K562 treated with DMSO at 1 percent for 12 hours (cell line): ENCODE results near the gene TMC1. TPM values are rescaled to one million over a fixed set of nuclear protein-coding genes. Genes with fewer than 3 reads are reported as not detected.

Source experiments
- total RNA-seq: library from RNA; unstranded; fragments of 300-600 nt; gene quantifications from 2 replicates; pipeline ENCODE4 v1.2.3, GENCODE V29; 2022; ENCODE audit not compliant: insufficient read depth

TMC1 gene
- not detected in 2 replicates for total RNA-seq

DNA sequence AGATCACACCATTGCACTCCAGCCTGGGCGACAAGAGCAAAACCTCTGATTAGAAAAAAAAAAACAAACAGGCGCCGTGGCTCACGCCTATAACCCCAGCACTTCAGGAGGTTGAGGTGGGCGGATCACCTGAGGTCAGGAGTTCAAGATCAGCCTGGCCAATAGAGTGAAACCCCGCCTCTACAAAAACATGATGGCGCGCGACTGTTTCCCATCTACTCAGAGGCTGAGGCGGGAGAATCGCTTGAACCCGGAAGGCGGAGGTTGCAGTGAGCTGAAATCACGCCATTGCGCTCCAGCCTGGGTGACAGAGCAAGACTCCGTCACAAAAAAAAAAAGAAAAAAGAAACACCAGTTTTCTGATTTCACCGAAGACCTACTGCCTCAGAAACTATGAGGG, at the start of gene TMC1:
Gene TMC1, plus strand, starts transcription at position 193 of the 400 bp plus-strand sequence. CDS start 127,041 bp downstream, outside the sequence.

Other genes with a start within 250 kb of the TMC1 start
- 19.8 and 45.2 TPM in 2 replicates for gene ZFAND5, start 156.4 kb upstream of the TMC1 start, total RNA-seq